GM06990 (cell line): Measurements from ENCODE around the gene C1QL4.
A peak's percentile ranks its signal among the peaks of the same experiment; 100 is the strongest.

ENCODE experiments used
- DNase-seq: peaks from one replicate; pipeline ENCODE4 v3.0.0-alpha.2; 2011; ENCODE audit not compliant: insufficient read length; ENCODE audit errors: extremely low read depth
- H3K27me3 ChIP-seq: replicated peaks from 2 replicates; pipeline ENCODE4 v1.6.0; 2011; ENCODE audit warnings: low read length; ENCODE audit not compliant: control insufficient read depth, insufficient read depth
- H3K36me3 ChIP-seq: 2 replicates; pipeline ENCODE4 v1.5.1; 2011; ENCODE audit warnings: low read length; ENCODE audit not compliant: control insufficient read depth, insufficient read depth
- H3K4me3 ChIP-seq: replicated peaks from 2 replicates; pipeline ENCODE4 v1.5.1; 2011; ENCODE audit warnings: low read depth, mild to moderate bottlenecking, control low read depth, low read length
- CTCF ChIP-seq: IDR thresholded peaks from 2 replicates; pipeline ENCODE4 v1.5.1; 2011; ENCODE audit warnings: low read length, control low read depth, mild to moderate bottlenecking, inconsistent platforms; ENCODE audit not compliant: insufficient read depth, poor library complexity, severe bottlenecking

The C1QL4 gene

GRCh38 chr12:49305762-49306510, 31.1 kb downstream of the C1QL4 start:
- Histone ChIP-seq H3K27me3 (no peaks in the 10 kb centered on the region; the same call in 1 of the 2 replicates), H3K36me3 (no peaks in the 10 kb centered on the region), H3K4me3 (no peak overlapping the region)
- DNase-seq: no peak
- no peak for TF ChIP-seq CTCF

- Histone ChIP-seq H3K36me3 (no peaks in the 10 kb centered on the region), H3K27me3 (no peaks in the 10 kb centered on the region; the same call in 1 of the 2 replicates), H3K4me3 (no peak overlapping the region)
- no peak for TF ChIP-seq CTCF
- DNase-seq: no peak
Measured at GRCh38 chr12:49304161-49304560, 32.8 kb downstream of the C1QL4 start.

GRCh38 chr12:49301760-49302159, 35.2 kb downstream of the C1QL4 start:
- no peak for DNase-seq
- Histone ChIP-seq H3K4me3 (no peak overlapping the region), H3K27me3 (peaks cover 4% of the 10 kb centered on the region; the same call in 1 of the 2 replicates), H3K36me3 (no peaks in the 10 kb centered on the region)
- TF ChIP-seq CTCF: no peak

GRCh38 chr12:49298160-49298559, 38.8 kb downstream of the C1QL4 start:
- Histone ChIP-seq H3K36me3 (no peaks in the 10 kb centered on the region), H3K27me3 (peaks cover 6% of the 10 kb centered on the region; the same call in 1 of the 2 replicates), H3K4me3 (no peak overlapping the region)
- TF ChIP-seq CTCF: peak; percentile 39
- no peak for DNase-seq

- Histone ChIP-seq H3K36me3 (no peaks in the 10 kb centered on the region), H3K4me3 (no peak overlapping the region; the same call in 1 of the 2 replicates), H3K27me3 (peaks cover 6% of the 10 kb centered on the region; the same call in 1 of the 2 replicates)
- no peak for TF ChIP-seq CTCF
- no peak for DNase-seq
Measured at GRCh38 chr12:49297695-49298060, 39.3 kb downstream of the C1QL4 start.
